HG03175 (cell line): Measurements from ENCODE around the gene PATL1.
A peak's percentile ranks its signal among the peaks of the same experiment; 100 is the strongest.
"Not testable (repeated sequence)": the region's sequence is repeated elsewhere in the genome, so short reads cannot be mapped to it uniquely, and the experiment has no call there.

Source experiments
- ATAC-seq: cut with Tn5 transposase; IDR thresholded peaks from one replicate; pipeline ENCODE4 v1.9.1; 2021; ENCODE audit warnings: mild to moderate bottlenecking, moderate library complexity; ENCODE audit not compliant: unreplicated experiment

Gene PATL1

GRCh38 chr11:59668950-59669610 lies at the start of gene PATL1:
Gene PATL1 (minus strand): TSS chr11:59669037. CDS start chr11:59668895, 142 bp downstream.
- ATAC-seq = peak; percentile 92

DNA sequence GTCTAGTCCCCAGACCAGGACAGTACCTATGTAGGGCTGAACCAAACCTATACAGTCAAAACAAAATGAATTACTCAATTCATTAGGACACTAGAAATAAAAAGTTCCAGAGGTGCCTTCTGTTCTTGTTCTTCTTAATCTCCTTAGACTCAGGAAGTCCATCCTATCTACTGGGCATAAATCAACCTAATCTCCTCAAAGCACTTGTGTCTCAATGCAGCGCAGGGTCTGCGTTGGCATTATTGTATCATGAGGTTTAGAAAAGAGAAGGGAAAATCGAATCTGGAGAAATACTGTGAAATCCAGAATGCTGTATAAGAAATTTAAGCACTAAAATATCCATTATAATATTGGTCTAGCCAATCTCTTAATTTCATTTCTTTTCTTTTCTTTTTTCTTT lies 47.2 kb upstream of the PATL1 start:
- no peak for ATAC-seq

DNA sequence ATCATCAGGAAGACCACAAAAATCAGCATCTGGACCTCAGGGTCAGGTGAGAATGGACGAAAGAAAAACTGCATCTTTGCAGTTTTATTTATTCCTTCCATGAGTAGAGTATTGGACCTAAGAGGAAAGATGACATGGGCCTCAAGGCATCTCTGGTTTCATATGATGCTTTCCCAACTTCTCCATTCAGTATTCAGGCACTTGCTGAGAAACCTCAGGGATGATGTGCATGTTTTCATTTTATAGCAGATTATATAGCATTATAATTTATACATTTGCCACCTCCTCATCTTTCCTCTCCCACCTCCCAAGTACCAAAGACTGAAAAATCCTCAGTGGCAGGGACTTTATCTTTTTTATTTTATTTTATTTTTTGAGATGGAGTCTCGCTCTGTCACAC lies 44.9 kb upstream of the PATL1 start, which contains the start of gene OR10V1:
OR10V1 (minus strand) TSS at position 101 of the 400 bp plus-strand sequence; CDS start at position 101, 0 bp downstream.
- no peak for ATAC-seq

GRCh38 chr11:59710136-59710847 lies 41.5 kb upstream of the PATL1 start:
- no peak for ATAC-seq

GRCh38 chr11:59708537-59708936 lies 39.7 kb upstream of the PATL1 start:
- no peak for ATAC-seq

DNA sequence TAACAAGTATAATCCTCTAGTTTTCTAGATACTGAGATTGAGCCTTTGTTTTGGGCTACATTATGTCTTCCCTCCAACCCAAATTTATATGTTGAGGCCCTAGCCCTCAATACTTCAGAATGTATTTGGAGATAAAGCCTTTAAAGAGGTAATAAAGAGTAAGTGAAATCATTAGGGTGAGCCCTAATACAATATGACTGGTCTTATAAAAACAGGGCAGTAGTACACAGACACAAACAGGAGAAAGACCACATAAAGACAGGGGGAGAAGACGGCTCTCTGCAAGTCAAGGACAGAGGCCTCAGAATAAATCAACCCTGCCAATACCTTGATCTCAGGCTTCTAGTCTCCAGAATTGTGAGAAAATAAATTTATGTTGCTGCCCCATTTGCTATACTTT lies 38.5 kb upstream of the PATL1 start:
- no peak for ATAC-seq

- ATAC-seq = no peak
These were observed 37.9 kb upstream of the PATL1 start for GRCh38 chr11:59706518-59707285.

GRCh38 chr11:59705294-59705693 lies 36.5 kb upstream of the PATL1 start:
- ATAC-seq = no peak

GRCh38 chr11:59703515-59703914 lies 34.7 kb upstream of the PATL1 start:
- ATAC-seq = not testable (repeated sequence)

- not testable (repeated sequence) for ATAC-seq
These were observed 31.3 kb upstream of the PATL1 start for GRCh38 chr11:59700157-59700556.

- no peak for ATAC-seq
These were observed 29.7 kb upstream of the PATL1 start for GRCh38 chr11:59698506-59698905.

- ATAC-seq = no peak
These were observed 24.1 kb upstream of the PATL1 start for GRCh38 chr11:59692915-59693314.

DNA sequence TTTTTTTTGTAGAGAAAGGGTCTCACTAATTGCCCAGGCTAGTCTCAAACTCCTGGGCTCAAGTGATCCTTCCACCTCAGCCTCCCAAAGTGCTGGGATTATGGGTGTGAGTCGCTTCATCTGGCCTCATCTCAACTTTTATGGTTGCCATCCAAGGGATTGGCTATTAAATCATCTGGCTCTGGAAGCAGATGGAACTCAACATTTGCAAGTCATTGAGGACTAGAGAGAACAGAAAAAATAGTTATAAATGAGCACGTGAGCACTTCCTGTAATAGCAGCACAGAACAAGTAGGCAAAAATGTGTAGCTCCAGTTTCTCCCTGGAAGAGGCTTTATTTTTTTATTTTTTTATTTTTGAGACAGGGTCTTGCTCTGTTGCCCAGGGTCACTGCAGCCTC lies 22.3 kb upstream of the PATL1 start:
- ATAC-seq = no peak

DNA sequence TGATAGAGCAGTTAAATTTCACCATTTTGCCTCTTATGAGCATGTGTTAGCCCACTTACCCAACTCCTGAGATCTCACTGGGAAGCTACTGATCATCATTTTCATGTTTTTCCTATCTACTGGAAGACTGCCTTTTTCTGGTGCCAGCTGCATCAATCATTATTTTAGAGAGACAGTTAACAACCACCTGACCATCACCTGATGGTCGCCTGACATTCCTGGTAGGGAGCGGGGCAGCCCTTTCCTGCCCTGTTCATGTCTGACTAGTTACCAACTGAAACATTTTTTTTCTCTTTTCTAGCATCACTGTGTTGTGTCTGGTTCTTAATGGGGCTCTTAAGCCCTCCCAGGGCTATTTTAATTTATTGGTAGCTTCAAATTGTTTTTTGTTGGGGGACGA lies 20.2 kb upstream of the PATL1 start:
- no peak for ATAC-seq

DNA sequence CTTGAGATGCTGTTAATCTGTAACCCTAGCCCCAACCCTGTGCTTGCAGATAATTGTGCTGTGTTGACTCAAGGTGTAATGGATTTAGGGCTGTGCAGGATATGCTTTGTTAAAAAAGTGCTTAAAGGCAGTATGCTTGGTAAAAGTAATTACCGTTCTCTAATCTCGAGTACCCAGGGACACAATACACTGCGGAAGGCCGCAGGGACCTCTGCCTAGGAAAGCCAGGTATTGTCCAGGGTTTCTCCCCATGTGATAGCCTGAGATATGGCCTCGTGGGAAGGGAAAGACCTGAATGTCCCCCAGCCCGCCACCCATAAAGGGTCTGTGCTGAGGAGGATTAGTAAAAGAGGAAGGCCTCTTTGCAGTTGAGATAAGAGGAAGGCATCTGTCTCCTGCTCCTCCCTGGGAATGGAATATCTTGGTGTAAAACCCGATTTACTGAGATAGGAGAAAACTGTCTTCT lies 12.5 kb upstream of the PATL1 start:
- ATAC-seq = not testable (repeated sequence)

DNA sequence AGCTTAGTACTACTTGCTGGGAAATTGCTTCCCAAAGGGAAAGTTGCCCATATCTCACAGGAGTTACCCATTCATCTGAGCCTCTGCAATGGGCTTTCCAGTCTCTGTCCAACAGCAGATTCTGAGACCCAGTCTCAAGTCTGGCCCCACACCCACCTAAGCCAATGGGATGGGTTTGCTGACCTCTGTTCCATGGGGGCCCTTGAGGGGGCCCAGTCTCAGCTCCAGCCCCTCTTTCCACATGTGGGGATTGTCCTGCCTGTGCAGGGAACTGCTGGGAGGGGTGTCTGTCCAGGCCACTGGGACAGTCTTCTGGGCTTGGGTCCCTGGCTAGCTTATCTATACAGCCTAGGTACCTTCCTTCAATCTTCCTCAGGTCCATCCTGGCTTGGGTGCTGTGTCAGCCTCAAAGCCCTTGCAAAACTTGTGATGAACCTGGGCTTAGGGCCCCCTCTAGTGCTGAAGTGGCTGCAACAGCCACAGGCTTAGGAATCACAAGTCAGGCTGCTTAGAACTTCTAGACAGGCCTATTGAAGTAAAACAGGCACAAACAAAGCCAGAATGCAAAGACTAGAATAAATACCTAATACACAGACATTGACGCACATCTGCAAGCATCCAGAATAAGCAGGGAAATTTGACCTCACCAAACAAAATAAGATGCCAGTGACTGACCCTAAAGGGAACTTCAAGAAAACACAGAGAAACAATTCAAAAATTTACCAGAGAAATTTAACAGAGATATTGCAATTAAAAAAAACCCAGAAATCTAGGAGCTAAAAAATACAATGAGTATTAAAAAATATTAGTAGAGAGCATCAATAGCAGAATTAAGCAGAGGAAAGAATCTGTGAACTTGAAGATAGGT lies 11.7 kb upstream of the PATL1 start:
- peak; percentile 84 for ATAC-seq

GRCh38 chr11:59679347-59679746 lies 10.5 kb upstream of the PATL1 start:
- ATAC-seq = no peak

DNA sequence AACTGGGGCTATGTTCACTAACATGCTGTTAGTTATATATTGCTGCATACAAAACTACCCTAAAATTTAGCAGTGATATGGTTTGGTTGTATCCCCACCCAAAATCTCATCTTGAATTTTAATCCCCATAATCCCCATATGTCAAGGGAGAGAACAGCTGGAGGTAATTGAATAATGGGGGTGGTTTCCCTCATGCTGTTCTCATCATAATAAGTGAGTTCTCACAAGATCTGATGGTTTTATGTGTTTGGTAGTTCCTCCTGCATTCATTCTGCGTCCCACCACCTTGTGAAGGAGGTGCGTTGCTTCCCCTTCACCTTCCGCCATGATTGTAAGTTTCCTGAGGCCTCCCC lies 10.0 kb upstream of the PATL1 start:
- ATAC-seq = no peak

GRCh38 chr11:59678118-59678812 lies 9.4 kb upstream of the PATL1 start:
- ATAC-seq = no peak

DNA sequence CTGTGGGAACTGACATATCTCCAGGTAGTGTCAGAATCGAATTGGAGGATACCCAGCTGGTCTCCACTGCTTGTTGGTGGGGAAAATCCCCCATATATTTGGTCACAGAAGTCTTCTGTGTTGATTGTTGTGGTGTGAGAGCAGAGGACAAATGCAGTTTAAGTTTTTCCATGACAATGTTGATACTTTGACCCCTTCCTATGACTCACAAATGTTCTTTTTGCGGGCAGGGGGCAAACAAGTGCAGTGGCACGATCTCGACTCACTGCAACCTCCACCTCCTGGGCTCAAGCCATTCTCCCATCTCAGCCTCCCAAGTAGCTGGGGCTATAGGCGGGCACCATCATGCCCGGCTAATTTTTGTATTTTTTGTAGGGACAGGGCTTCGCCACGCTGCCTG lies 7.4 kb upstream of the PATL1 start:
- no peak for ATAC-seq
